Anterior cingulate cortex (tissue), 58 donors: ENCODE data around the gene M6PR.
A peak's percentile ranks its signal among the peaks of the same experiment; 100 is the strongest.

ENCODE experiments used
- DNase-seq, 58 donors: peaks; one replicate each; lab custom pipeline; 2025; lab: John Stamatoyannopoulos, UW

The M6PR gene

GRCh38 chr12:8949342-8950220, at the start of gene M6PR:
Gene M6PR (minus strand): TSS chr12:8949645. CDS start chr12:8946404, 3,241 bp downstream.
- peak; percentile 78 to 100 (median 98) for DNase-seq

DNA sequence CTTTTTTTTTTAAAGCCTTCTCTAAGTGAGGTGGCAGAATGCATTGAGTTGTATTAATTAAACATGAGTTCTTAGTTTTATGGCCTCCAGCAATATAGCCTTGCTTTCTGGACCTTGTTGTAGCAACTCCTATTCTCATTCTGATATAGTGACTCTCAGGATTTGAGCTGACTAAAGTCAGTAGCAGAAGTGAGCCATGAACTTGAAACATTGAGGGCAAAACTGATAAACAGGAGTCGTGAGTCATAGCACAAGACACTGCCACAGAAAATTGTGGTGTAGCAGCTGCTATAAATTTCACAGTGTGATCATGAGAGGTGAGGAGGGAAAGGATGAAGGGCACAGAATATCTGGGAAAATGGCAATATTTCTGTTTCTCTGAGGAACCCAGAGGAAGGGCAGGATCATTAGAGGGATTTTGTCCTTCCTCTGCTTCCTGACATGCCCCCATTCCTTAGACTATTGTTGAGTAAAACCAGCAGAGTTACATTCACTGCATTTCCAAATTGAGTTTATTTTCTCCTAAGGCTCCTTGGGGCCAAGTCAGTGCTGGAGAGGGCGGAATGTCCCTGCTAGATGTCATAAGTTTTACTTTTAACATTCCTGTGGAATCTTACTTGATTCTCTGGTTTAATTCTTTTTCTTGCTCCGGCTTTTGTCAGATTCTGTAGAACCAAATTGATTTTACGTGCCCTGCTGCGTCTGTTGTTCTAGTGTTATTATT, 47.4 kb upstream of the M6PR start:
- DNase-seq, result no peak

DNA sequence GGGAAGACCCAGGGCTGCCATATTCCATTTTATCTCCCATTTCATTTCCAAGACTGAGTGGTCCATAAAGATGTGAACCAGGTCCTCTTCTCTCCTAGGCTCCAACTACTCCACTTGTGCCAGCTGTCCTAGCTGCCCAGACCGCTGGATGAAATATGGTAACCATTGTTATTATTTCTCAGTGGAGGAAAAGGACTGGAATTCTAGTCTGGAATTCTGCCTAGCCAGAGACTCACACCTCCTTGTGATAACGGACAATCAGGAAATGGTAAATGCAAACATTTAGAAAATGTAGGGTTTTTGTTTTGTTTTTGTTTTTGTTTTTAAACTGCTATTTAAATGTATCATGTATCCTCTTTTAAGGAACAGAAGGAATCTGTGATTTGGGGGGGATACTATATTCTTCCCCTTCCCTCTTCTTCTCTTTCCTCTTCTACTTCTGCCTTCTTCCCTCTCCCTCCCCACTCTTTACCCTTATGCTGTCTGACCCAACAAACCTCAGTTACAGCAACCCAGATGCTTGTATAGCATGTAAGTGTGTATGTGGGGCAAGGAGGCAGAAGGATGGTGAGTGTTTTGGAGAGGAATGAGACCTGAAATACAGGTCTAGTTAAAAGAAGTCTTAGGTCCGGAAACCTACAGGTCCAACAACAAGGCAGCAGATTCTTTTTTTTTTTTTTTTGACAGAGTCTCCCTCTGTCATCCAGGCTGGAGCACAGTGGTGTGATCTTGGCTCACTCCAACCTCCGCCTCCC, 45.8 kb upstream of the M6PR start:
- DNase-seq, result no peak

DNA sequence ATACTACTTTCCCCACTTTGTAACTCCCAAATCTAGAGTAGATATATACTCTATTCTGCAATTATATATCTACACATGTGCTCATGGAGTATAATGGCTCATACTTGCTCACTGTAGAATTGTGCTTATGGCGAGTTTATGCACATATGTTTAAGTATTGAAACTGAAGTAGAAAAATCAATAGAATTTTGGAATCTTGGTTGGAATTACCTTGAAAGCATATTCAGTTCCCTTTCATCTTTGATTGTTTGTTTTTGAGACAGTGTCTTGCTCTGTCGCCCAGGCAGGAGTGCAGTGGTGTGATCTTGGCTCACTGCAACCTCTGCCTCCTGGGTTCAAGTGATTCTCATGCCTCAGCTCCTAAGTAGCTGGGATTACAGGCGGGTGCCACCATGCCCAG, 44.4 kb upstream of the M6PR start:
- DNase-seq, result no peak

DNA sequence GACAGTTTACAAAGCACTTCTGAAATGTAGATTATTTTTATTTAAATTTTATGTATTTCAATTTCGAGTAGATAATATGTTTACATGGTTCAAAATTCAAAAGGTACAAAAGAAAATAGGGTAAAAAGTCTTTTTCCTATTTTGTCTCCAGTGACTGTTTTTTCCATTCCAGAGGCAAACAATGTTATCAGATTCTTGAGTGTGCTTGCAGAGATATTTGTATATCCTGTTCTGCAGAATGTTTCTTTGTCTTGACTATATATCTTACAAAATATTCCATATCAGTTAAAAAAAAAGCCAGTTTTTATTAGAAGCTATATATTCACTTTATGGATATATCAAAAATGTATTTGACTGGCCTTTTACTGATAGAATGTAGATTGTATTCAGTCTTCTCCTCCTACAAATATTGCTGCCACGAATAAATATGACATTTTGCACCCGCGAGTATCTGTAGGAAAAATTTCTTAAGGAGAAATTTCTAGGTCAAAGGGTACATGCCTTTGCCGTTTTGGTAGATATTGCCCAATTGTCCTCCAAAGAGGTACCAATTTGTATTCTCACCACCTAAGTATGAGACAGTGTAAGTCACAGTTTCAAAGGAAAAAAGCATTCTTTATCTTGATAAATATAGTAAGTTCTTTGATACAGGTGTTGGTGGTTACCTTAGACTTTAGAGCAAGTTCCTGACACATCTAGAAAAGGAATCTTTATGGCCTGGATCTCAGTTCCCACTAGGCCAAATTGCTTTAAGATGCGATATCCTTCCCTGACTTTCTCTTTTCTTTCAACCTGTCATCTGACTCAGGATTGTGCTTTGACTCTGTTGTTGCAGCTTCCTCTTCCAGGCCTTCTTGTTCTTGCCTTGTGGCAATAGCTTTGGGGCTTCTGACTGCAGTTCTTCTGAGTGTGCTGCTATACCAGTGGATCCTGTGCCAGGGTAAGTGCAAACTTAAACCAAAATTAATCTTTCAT, 42.2 kb upstream of the M6PR start:
- DNase-seq, result no peak

- no peak for DNase-seq
These were observed 40.0 kb upstream of the M6PR start, which contains the start of gene KLRG1 for GRCh38 chr12:8989413-8989812. Gene KLRG1 (plus strand): TSS chr12:8989546. CDS start chr12:8989636, 90 bp downstream.

- DNase-seq, result no peak
These were observed 38.2 kb upstream of the M6PR start for GRCh38 chr12:8987685-8988084.

DNA sequence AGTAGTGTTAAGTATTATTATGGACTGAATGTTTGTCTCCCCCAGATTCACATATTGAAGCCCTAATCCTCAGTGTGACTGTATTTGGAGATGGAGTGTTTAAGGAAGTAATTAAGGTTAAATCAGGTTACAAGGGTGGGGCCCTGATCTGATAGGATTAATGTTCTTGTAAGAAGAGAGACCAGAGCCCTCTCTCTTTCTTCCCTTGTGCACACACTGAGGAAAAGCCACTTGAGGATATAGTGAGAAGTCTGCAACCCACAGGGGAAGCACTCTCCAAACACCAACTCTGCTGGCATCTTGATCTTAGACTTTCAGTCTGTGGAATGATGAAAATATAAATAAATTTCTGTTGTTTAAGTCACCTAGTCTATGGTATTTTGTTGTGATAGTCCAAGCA, 37.7 kb upstream of the M6PR start:
- DNase-seq, result no peak

DNA sequence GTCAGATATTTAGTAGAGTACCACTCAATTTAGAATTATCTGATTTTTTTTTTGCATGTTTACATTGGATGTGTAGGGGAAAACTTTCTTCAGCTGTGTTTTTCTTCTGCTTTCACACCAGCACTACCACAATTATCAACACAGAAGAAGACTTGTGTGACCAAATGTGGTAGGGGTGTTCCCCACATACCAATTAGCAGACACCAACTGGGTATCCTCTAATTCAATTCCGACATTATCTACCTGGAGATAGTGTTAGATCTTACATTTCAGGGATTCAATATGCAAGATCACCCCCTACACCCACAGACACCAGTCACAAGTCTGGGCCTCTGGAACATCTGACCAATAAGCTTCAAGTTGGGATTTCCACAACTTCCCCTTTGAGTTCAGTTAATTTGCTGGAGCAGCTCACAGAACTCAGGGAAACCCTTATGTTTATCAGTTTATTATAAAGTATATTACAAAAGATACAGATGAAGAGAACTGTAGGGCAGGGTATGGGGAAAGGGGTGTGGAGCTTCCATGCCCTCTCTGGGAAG, 35.8 kb upstream of the M6PR start:
- no peak for DNase-seq

- no peak for DNase-seq
These were observed 30.7 kb upstream of the M6PR start for GRCh38 chr12:8980137-8980536.

GRCh38 chr12:8970432-8970831, 21.0 kb upstream of the M6PR start:
- no peak for DNase-seq

DNA sequence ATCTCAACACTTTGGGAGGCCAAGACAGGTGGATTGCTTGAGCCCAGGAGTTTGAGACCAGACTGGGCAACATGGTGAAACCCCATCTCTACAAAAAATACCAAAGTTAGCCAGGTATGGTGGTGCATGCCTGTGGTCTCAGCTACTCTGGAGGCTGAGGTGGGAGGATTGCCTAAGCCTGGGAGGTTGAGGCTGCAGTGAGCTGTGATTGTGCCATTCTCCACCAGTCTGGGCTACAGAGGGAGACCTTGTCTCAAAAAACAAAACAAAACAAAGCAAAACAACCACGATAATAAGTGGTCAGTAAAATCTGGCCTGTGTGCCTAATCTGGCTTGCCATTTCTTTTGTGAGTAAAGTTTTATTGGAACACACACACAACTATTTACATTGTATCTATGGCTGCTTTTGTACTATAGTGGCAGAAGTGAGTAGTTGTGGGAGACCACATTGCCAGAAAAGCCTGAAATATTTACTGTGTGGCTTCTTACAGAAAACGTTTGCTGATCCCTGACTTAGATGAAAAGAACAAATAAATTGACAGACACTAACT, 20.5 kb upstream of the M6PR start:
- no peak for DNase-seq

DNA sequence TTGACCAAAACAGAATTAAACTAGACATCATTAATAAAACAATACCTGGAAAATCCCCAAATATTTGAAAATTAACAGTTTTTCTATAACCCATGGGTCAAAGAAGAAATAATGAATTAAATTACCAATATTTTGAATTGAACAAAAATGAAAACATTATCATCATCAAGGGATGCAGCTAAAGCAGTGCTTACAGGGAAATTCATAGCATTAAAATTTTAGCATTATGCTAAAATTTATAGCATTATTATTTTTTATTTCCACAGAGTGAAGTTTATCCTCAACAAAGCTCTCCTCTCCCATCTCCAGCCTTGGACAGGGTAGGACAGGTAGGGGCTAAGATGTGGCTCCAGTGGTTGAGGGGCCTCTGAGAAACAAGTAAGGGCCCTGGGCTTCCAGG, 19.3 kb upstream of the M6PR start:
- DNase-seq, result no peak

DNA sequence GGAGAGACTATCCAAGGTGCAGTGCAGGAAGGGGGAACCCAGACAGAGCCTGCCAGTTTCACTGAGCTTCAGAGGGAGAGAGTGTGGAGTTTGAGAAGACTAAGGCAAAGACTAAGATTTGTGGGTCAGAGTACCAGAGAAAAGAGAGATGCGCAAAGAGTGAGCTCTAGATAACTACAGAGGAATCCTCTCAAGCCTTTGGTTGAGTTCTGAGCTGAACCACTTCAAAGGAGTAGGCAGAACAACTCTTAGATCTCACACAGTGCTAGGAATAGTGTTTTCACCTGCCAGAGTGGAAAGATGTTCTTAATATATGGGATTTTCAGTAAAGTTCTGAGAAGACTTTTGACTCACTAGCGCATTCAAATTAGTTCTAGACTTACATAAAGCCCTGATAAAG, 10.7 kb upstream of the M6PR start:
- DNase-seq, result no peak

- DNase-seq, result no peak
These were observed 8.6 kb upstream of the M6PR start for GRCh38 chr12:8958066-8958465.

DNA sequence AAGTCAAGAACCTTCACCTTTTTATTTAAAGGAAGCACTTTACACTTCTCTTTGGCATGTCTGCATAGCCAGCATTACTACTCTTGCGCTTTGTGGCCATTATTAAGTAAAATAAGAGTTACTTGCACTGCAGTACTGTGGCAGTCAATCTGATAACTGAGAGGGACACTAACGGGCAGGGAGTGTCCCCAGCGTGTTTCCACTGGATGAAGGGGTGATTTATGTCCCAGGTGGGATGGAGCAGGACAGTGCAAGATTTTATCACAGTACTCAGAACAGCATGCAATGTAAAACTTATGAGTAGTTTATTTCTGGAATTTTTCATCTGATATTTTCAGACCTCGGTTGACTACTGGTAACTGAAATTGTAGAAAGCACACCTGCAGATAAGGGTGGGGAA, 8.1 kb upstream of the M6PR start:
- DNase-seq, result no peak

GRCh38 chr12:8956772-8957171, 7.3 kb upstream of the M6PR start:
- no peak for DNase-seq

DNA sequence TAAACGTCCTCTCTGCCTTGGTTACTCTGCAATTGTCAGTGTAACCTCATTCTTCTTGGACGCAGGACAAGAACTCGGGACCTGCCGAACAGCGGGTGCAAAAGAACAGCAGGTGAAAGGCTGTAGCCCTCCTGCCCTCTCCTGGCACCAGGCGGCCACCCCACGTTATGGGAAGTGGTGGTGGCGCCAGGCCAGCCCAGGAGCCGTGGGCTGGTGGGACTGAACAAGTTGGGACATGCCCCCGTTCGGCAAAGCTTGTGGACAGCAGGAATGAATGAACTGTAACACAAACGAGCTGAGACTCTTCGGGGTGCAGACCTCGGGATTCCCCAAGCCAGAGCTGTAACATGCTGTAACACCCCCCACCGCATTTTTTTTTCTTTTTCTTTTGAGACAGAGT, 6.6 kb upstream of the M6PR start:
- DNase-seq, result no peak

GRCh38 chr12:8953773-8954402, 4.4 kb upstream of the M6PR start:
- no peak for DNase-seq
